ENCODE results near the gene GCK.

The GCK gene

GRCh38 chr7:44112997-44113763 lies 76.1 kb downstream of the GCK start:
- Histone ChIP-seq H4K8ac (ENCODE audit: low read depth, low read length) (no peak overlapping the region), H3K79me1 (ENCODE audit: low read depth, low read length) (peaks cover 5% of the 10 kb centered on the region), H3K9ac (ENCODE audit: low read depth, low read length, poor library complexity) (no peak overlapping the region), H3K36me3 (replicated peaks in 1 of 2; ENCODE audit: control insufficient read depth in 2 of 2, insufficient read depth in 2 of 2, low read length in 2 of 2) (peaks cover 66 to 69% of the 10 kb centered on the region in 2 donors), H3K14ac (ENCODE audit: low read length) (no peak overlapping the region), H3K4me1 (ENCODE audit: control insufficient read depth in 2 of 2, insufficient read depth in 1 of 2, low read depth in 1 of 2, low read length in 2 of 2) (no peaks in the 10 kb centered on the region), H3K4me3 (ENCODE audit: low read length in 2 of 2) (peak overlapping the region in 1 of 2 donors; percentile 63), H2BK120ac (ENCODE audit: low read depth, low read length) (no peak overlapping the region), H3K27me3 (ENCODE audit: control insufficient read depth in 3 of 3, insufficient read depth in 3 of 3, low read depth in 1 of 3, low read length in 3 of 3) (no peaks in the 10 kb centered on the region), H2AFZ (ENCODE audit: low read length) (no peak overlapping the region), H3K9me3 (replicated peaks in 1 of 2; ENCODE audit: control insufficient read depth in 2 of 2, insufficient read depth in 1 of 2, low read depth in 1 of 2, low read length in 2 of 2) (peaks cover 0 to 2% of the 10 kb centered on the region in 2 donors), H2AK5ac (ENCODE audit: low read depth, low read length) (peak overlapping the region; percentile 1), H4K91ac (ENCODE audit: low read depth, low read length, poor library complexity) (no peak overlapping the region), H2BK5ac (ENCODE audit: low read length) (no peak overlapping the region), H3K18ac (ENCODE audit: low read length) (no peak overlapping the region), H3K27ac (replicated peaks; ENCODE audit: low read length) (no peak overlapping the region), H3K23ac (ENCODE audit: low read depth, low read length, poor library complexity) (peak overlapping the region; percentile 65), H3K4me2 (ENCODE audit: insufficient read depth, low read length, poor library complexity, severe bottlenecking) (no peak overlapping the region), H2BK15ac (ENCODE audit: low read length) (no peak overlapping the region), H3K4ac (ENCODE audit: low read length) (no peak overlapping the region), H2BK12ac (ENCODE audit: low read length) (peak overlapping the region; percentile 58)
- no peak for DNase-seq (ENCODE audit: low spot score)
- WGBS, 2 donors (ENCODE audit: extremely low coverage in 2 of 2, insufficient read length in 2 of 2, insufficient replicate concordance in 1 of 2): no CpG with 5 or more reads among the region's 34 CpGs

DNA sequence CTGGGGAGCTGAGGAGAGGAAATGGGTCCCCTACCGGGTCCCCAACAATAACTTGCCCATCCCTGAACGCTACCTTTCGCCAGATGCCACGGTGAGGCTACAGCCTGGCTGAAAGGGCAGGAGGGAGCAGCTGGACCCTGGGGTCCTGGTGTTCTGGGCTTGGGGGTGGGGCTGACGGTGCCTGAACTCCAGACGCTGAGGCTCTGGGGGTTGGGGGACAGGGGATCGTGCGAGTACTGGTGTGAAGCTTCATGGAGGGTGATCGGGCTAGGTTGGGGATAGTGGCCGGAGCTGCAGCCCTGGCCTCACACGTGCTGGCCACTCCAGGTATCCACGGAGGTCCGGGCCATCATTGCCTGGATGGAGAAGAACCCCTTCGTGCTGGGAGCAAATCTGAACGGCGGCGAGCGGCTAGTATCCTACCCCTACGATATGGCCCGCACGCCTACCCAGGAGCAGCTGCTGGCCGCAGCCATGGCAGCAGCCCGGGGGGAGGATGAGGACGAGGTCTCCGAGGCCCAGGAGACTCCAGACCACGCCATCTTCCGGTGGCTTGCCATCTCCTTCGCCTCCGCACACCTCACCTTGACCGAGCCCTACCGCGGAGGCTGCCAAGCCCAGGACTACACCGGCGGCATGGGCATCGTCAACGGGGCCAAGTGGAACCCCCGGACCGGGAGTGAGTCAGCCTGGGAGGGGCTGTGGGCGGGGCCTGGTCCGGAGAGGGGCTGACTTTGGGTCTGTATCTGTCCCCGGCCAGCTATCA lies 76.8 kb downstream of the GCK start:
- Histone ChIP-seq H2BK15ac (ENCODE audit: low read length) (no peak overlapping the region), H4K8ac (ENCODE audit: low read depth, low read length) (no peak overlapping the region), H3K4me3 (ENCODE audit: low read length in 2 of 2) (no peak overlapping the region), H3K27me3 (ENCODE audit: control insufficient read depth in 3 of 3, insufficient read depth in 3 of 3, low read depth in 1 of 3, low read length in 3 of 3) (no peaks in the 10 kb centered on the region), H4K91ac (ENCODE audit: low read depth, low read length, poor library complexity) (no peak overlapping the region), H3K14ac (ENCODE audit: low read length) (no peak overlapping the region), H3K9me3 (replicated peaks in 1 of 2; ENCODE audit: control insufficient read depth in 2 of 2, insufficient read depth in 1 of 2, low read depth in 1 of 2, low read length in 2 of 2) (peaks cover 0 to 2% of the 10 kb centered on the region in 2 donors), H2BK12ac (ENCODE audit: low read length) (peak overlapping the region; percentile 73), H3K18ac (ENCODE audit: low read length) (no peak overlapping the region), H3K36me3 (replicated peaks in 1 of 2; ENCODE audit: control insufficient read depth in 2 of 2, insufficient read depth in 2 of 2, low read length in 2 of 2) (peaks cover 58 to 65% of the 10 kb centered on the region in 2 donors), H3K23ac (ENCODE audit: low read depth, low read length, poor library complexity) (peak overlapping the region; percentile 80), H2AK5ac (ENCODE audit: low read depth, low read length) (peak overlapping the region; percentile 1), H2AFZ (ENCODE audit: low read length) (no peak overlapping the region), H3K4me2 (ENCODE audit: insufficient read depth, low read length, poor library complexity, severe bottlenecking) (no peak overlapping the region), H2BK120ac (ENCODE audit: low read depth, low read length) (peak overlapping the region; percentile 81), H3K4ac (ENCODE audit: low read length) (no peak overlapping the region), H3K79me1 (ENCODE audit: low read depth, low read length) (peaks cover 3% of the 10 kb centered on the region), H3K4me1 (ENCODE audit: control insufficient read depth in 2 of 2, insufficient read depth in 1 of 2, low read depth in 1 of 2, low read length in 2 of 2) (no peaks in the 10 kb centered on the region), H2BK5ac (ENCODE audit: low read length) (no peak overlapping the region), H3K9ac (ENCODE audit: low read depth, low read length, poor library complexity) (peak overlapping the region; percentile 21), H3K27ac (replicated peaks; ENCODE audit: low read length) (no peak overlapping the region)
- DNase-seq (ENCODE audit: low spot score): no peak
- no CpG with 5 or more reads among the region's 41 CpGs for whole genome bisulfite sequencing, 2 donors (ENCODE audit: extremely low coverage in 2 of 2, insufficient read length in 2 of 2, insufficient replicate concordance in 1 of 2)

- peaks cover 51 to 60% of the 10 kb centered on the region in 2 donors for H3K36me3 ChIP-seq (replicated peaks in 1 of 2; ENCODE audit: control insufficient read depth in 2 of 2, insufficient read depth in 2 of 2, low read length in 2 of 2)
- H2BK12ac ChIP-seq (ENCODE audit: low read length): peak overlapping the region; percentile 14
- DNase-seq (ENCODE audit: low spot score): no peak
- no peak overlapping the region for H3K23ac ChIP-seq (ENCODE audit: low read depth, low read length, poor library complexity)
- H3K14ac ChIP-seq (ENCODE audit: low read length): no peak overlapping the region
- no peak overlapping the region for H2AFZ ChIP-seq (ENCODE audit: low read length)
- no peak overlapping the region for H2BK5ac ChIP-seq (ENCODE audit: low read length)
- no peaks in the 10 kb centered on the region for H3K4me1 ChIP-seq (ENCODE audit: control insufficient read depth in 2 of 2, insufficient read depth in 1 of 2, low read depth in 1 of 2, low read length in 2 of 2)
- peaks cover 0 to 2% of the 10 kb centered on the region in 2 donors for H3K9me3 ChIP-seq (replicated peaks in 1 of 2; ENCODE audit: control insufficient read depth in 2 of 2, insufficient read depth in 1 of 2, low read depth in 1 of 2, low read length in 2 of 2)
- H2BK120ac ChIP-seq (ENCODE audit: low read depth, low read length): no peak overlapping the region
- H2AK5ac ChIP-seq (ENCODE audit: low read depth, low read length): peak overlapping the region; percentile 14
- no peak overlapping the region for H4K8ac ChIP-seq (ENCODE audit: low read depth, low read length)
- H3K79me1 ChIP-seq (ENCODE audit: low read depth, low read length): no peaks in the 10 kb centered on the region
- no peak overlapping the region for H2BK15ac ChIP-seq (ENCODE audit: low read length)
- H3K18ac ChIP-seq (ENCODE audit: low read length): peak overlapping the region; percentile 31
- H3K4ac ChIP-seq (ENCODE audit: low read length): no peak overlapping the region
- H3K4me2 ChIP-seq (ENCODE audit: insufficient read depth, low read length, poor library complexity, severe bottlenecking): no peak overlapping the region
- no peak overlapping the region for H4K91ac ChIP-seq (ENCODE audit: low read depth, low read length, poor library complexity)
- no peak overlapping the region for H3K9ac ChIP-seq (ENCODE audit: low read depth, low read length, poor library complexity)
- H3K27ac ChIP-seq (replicated peaks; ENCODE audit: low read length): no peak overlapping the region
- H3K4me3 ChIP-seq (ENCODE audit: low read length in 2 of 2): peak overlapping the region in 1 of 2 donors; percentile 66
- no CpG with 5 or more reads among the region's 16 CpGs for WGBS, 2 donors (ENCODE audit: extremely low coverage in 2 of 2, insufficient read length in 2 of 2, insufficient replicate concordance in 1 of 2)
- H3K27me3 ChIP-seq (ENCODE audit: control insufficient read depth in 3 of 3, insufficient read depth in 3 of 3, low read depth in 1 of 3, low read length in 3 of 3): no peaks in the 10 kb centered on the region
Observed at GRCh38 chr7:44111761-44112160, 77.5 kb downstream of the GCK start.

All from neuronal stem cell (in vitro differentiated cells).